CD4-positive, alpha-beta T cell (primary cell): ENCODE results near the gene SELPLG. TPM values are rescaled to one million over a fixed set of nuclear protein-coding genes. Genes with fewer than 3 reads are reported as not detected.
A peak's percentile ranks its signal among the peaks of the same experiment; 100 is the strongest.

Experiments
- ATAC-seq: fragments of 200-7000 bp; cut with Tn5 transposase; one replicate; pipeline ENCODE4 v1.10.0; 2022; ENCODE audit warnings: mild to moderate bottlenecking; ENCODE audit not compliant: poor library complexity
- CTCF ChIA-PET: fragments of 350-600 bp; sonication (Branson Sonifier 250); formaldehyde crosslinking; loops from one replicate; lab custom pipeline; 2021; ENCODE audit warnings: antibody characterized with exemption, inconsistent platforms; lab: Charles Lee
- POLR2A ChIA-PET: fragments of 350-600 bp; sonication (Branson Sonifier 250); formaldehyde crosslinking; loops from one replicate; lab custom pipeline; 2021; ENCODE audit warnings: antibody characterized with exemption, inconsistent platforms; lab: Charles Lee
- DNase-seq, 14 experiments: peaks; one replicate each; pipeline ENCODE4 v3.0.0-alpha.2; 2013 to 2020; ENCODE audit warnings: mixed read lengths in 2 of 14
- H3K27ac ChIP-seq, 2 donors: one replicate each; pipeline versions ENCODE4 v1.5.1 to v1.7.0; 2013; ENCODE audit warnings: low read length in 2 of 2, low read depth in 1 of 2, mild to moderate bottlenecking in 1 of 2
- H3K27me3 ChIP-seq, 2 experiments: 1 replicate in 1 of 2; 2 replicates in 1 of 2; pipeline versions ENCODE4 v1.6.1 to v1.7.0; 2013; ENCODE audit warnings: low read length in 2 of 2, control low read depth in 1 of 2, mild to moderate bottlenecking in 1 of 2, moderate library complexity in 1 of 2; ENCODE audit not compliant: insufficient read depth in 2 of 2, control insufficient read depth in 1 of 2
- H3K36me3 ChIP-seq: one replicate; pipeline ENCODE4 v1.6.1; 2013; ENCODE audit warnings: low read length, control low read depth; ENCODE audit not compliant: insufficient read depth
- H3K4me1 ChIP-seq: one replicate; pipeline ENCODE4 v1.6.1; 2013; ENCODE audit warnings: low read length, control low read depth; ENCODE audit not compliant: insufficient read depth
- H3K4me3 ChIP-seq: one replicate; pipeline ENCODE4 v1.5.1; 2013; ENCODE audit warnings: mild to moderate bottlenecking, low read length, moderate library complexity
- H3K9me3 ChIP-seq, 2 experiments: 1 replicate in 1 of 2; 2 replicates in 1 of 2; pipeline versions ENCODE4 v1.6.1 to v1.7.0; 2013; ENCODE audit warnings: low read length in 2 of 2, mild to moderate bottlenecking in 2 of 2, control low read depth in 1 of 2, moderate library complexity in 1 of 2; ENCODE audit not compliant: control insufficient read depth in 1 of 2, insufficient read depth in 1 of 2
- H3K27ac Mint-ChIP-seq: one replicate; pipeline ENCODE4 v1.8.0; 2020; ENCODE audit warnings: mixed read lengths
- H3K27me3 Mint-ChIP-seq: one replicate; pipeline ENCODE4 v1.8.0; 2021; ENCODE audit warnings: mixed read lengths
- H3K36me3 Mint-ChIP-seq: one replicate; pipeline ENCODE4 v1.8.0; 2021; ENCODE audit warnings: low read depth, mixed read lengths
- H3K4me1 Mint-ChIP-seq: one replicate; pipeline ENCODE4 v1.8.0; 2021; ENCODE audit warnings: low read depth, mixed read lengths
- H3K4me3 Mint-ChIP-seq: one replicate; pipeline ENCODE4 v1.8.0; 2020; ENCODE audit warnings: mild to moderate bottlenecking, mixed read lengths
- H3K9me3 Mint-ChIP-seq: one replicate; pipeline ENCODE4 v1.8.0; 2020; ENCODE audit warnings: mixed read lengths
- CTCF ChIP-seq: fragments of 200-600 bp; IDR thresholded peaks from one replicate; pipeline ENCODE4 v1.8.0; 2022; ENCODE audit warnings: antibody characterized with exemption, mild to moderate bottlenecking
- intact Hi-C, 2 experiments: fragments of 100-400 bp; cut with DNase I in 1 of 2; cut with micrococcal nuclease in 1 of 2; formaldehyde crosslinking; loops; one replicate each; pipeline versions ENCODE4 v1.15.1 to v1.9.0; 2023 to 2025; cut with DNase I, micrococcal nuclease
- microRNA-seq: library from miRNA; unstranded; fragments of <30 nt; microRNA quantifications from one replicate; pipeline ENCODE4 v1.2.0, GENCODE V29; 2021; ENCODE audit warnings: borderline microRNAs expressed, borderline replicate concordance
- total RNA-seq, 174 experiments: library from RNA in 2 of 174; stranded (reverse) in 2 of 174; gene quantifications; one replicate each; pipeline ENCODE4 v1.2.3 and lab custom pipeline; 2021 to 2026

Gene SELPLG
- total RNA-seq, 2 experiments from 2014 or later: 25.7 to 27.8 TPM

- Histone ChIP-seq H3K4me1 (peaks cover 52% of the 10 kb centered on the region), H3K27ac (no peak overlapping the region), H3K4me3 (no peak overlapping the region), H3K36me3 (peaks cover 19% of the 10 kb centered on the region), H3K27me3 (no peaks in the 10 kb centered on the region), H3K9me3 (no peaks in the 10 kb centered on the region)
- H3K9me3 Mint-ChIP-seq: no peaks in the 10 kb centered on the region
- H3K4me3 Mint-ChIP-seq: peak overlapping the region; percentile 8
- no peak for ATAC-seq
- intact Hi-C loops: no loop called here
- no peaks in the 10 kb centered on the region for H3K27me3 Mint-ChIP-seq
- peaks cover 28% of the 10 kb centered on the region for H3K36me3 Mint-ChIP-seq
- ChIA-PET POLR2A (interaction anchor here (1.6 kb wide), 1 partner anchor 45 kb away, joined by 6 read pairs; no protein-coding TSS in a partner anchor), CTCF (interaction anchor here (1.2 kb wide), 1 partner anchor 46 kb away, joined by 8 read pairs; no protein-coding TSS in a partner anchor)
- no peak for DNase-seq
- TF ChIP-seq CTCF: no peak
- peak overlapping the region; percentile 90 for H3K27ac Mint-ChIP-seq
- H3K4me1 Mint-ChIP-seq: peaks cover 86% of the 10 kb centered on the region
Observed at GRCh38 chr12:108572166-108572790, 61.4 kb downstream of the SELPLG start.

Small RNAs within 50 kb of the gene (microRNA-seq; reads per million reads assigned to microRNA genes)
- gene MIR4496: not detected

Other genes with a start within 250 kb of the SELPLG start
- gene FICD, start 118.6 kb downstream of the SELPLG start, total RNA-seq: 1 to 10 TPM; 2.7 to 3.2 TPM
- 100 to 1,000 TPM in 1 of 2 experiments, 10 to 100 TPM in 1; 95.1 to 104 TPM for gene SART3, start 72.7 kb downstream of the SELPLG start, total RNA-seq
- 100 to 1,000 TPM; 269 to 270 TPM for gene ISCU, start 71.3 kb downstream of the SELPLG start, total RNA-seq
- 1 to 10 TPM; 2.1 to 2.6 TPM for gene TMEM119, start 35.8 kb downstream of the SELPLG start, total RNA-seq
- 1 to 10 TPM; 6.7 to 7.4 TPM for gene CORO1C, start 97.6 kb upstream of the SELPLG start, total RNA-seq
- 10 to 100 TPM; 21.1 to 24.2 TPM for gene SSH1, start 223.7 kb upstream of the SELPLG start, total RNA-seq
- gene DAO, start 246.2 kb upstream of the SELPLG start, total RNA-seq: not detected